HEK293 (cell line): ENCODE measurements around the gene PRRG4.

Experiments
- GLIS2 ChIP-seq: fragments of 450-650 bp; formaldehyde crosslinking; IDR thresholded peaks from 2 replicates; pipeline ENCODE4 v1.5.1; 2016; ENCODE audit warnings: missing biosample characterization, missing genetic modification characterization
- HOXA7 ChIP-seq: sonication (generic); formaldehyde crosslinking; IDR thresholded peaks from 2 replicates; pipeline ENCODE4 v1.8.1; 2022; ENCODE audit warnings: missing genetic modification reagents, borderline replicate concordance
- KLF1 ChIP-seq: fragments of 450-650 bp; formaldehyde crosslinking; IDR thresholded peaks from 2 replicates; pipeline ENCODE4 v1.5.1; 2016; ENCODE audit warnings: missing biosample characterization, missing genetic modification characterization
- MYNN ChIP-seq: fragments of 450-650 bp; formaldehyde crosslinking; IDR thresholded peaks from 2 replicates; pipeline ENCODE4 v1.5.1; 2016; ENCODE audit warnings: missing biosample characterization, missing genetic modification characterization, borderline replicate concordance
- SP2 ChIP-seq: fragments of 450-650 bp; formaldehyde crosslinking; IDR thresholded peaks from 2 replicates; pipeline ENCODE4 v1.5.1; 2016; ENCODE audit warnings: missing biosample characterization, missing genetic modification characterization
- ZBTB21 ChIP-seq: fragments of 450-650 bp; formaldehyde crosslinking; IDR thresholded peaks from 2 replicates; pipeline ENCODE4 v1.5.1; 2017; ENCODE audit warnings: missing biosample characterization, missing genetic modification characterization
- ZBTB8A ChIP-seq: fragments of 450-650 bp; formaldehyde crosslinking; IDR thresholded peaks from 2 replicates; pipeline ENCODE4 v1.5.1; 2016; ENCODE audit warnings: missing biosample characterization, missing genetic modification characterization
- ZEB2 ChIP-seq: fragments of 450-650 bp; formaldehyde crosslinking; IDR thresholded peaks from 2 replicates; pipeline ENCODE4 v1.5.1; 2016; ENCODE audit warnings: missing biosample characterization, missing genetic modification characterization
- ZFHX2 ChIP-seq: fragments of 450-650 bp; formaldehyde crosslinking; conservative IDR thresholded peaks from 2 replicates; pipeline ENCODE4 v1.5.1; 2016; ENCODE audit warnings: missing biosample characterization, missing genetic modification characterization
- ZNF558 ChIP-seq: fragments of 450-650 bp; formaldehyde crosslinking; IDR thresholded peaks from 2 replicates; pipeline ENCODE4 v1.5.1; 2016; ENCODE audit warnings: missing biosample characterization, missing genetic modification characterization
- ZNF768 ChIP-seq: fragments of 450-650 bp; formaldehyde crosslinking; IDR thresholded peaks from 2 replicates; pipeline ENCODE4 v1.5.1; 2018; ENCODE audit warnings: missing biosample characterization, mild to moderate bottlenecking, missing genetic modification characterization
- TF ChIP-seq, protein P1 (sequence below): fragments of 450-650 bp; formaldehyde crosslinking; IDR thresholded peaks from 2 replicates; pipeline ENCODE4 v1.5.1; 2016; ENCODE audit warnings: missing biosample characterization, missing genetic modification characterization

DNA sequence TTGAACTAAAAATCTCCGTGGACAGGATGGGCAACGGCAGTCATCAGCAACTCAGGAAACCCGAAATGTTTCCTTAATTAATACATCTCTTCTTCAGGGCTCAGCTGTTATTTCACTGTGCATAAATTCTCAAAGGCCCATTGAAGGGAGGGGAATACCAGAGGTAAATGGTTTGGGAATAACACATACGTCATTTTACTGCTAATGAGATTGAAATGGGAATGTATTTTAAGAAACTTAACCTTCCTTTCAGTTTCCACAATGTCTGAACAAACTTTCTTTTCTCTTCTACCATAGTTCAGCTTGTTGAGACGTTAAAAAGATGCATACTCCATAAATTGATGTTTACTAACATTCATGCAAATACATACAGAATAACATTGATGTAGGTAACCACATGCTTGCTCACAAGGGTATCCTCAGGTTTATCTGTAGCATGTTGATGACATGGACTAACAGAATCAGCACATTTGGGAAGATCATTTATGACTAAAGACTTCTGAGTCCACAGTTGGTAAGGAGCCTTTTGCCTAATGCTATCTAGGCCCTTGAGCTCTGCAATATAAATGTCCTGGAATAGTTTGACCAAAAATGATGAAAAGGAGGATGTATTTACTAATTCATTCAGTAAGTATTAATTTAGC, 7.7 kb upstream of the PRRG4 start:
- no peak for TF ChIP-seq ZBTB21 (tag by site-specific recombination)
- TF ChIP-seq SP2 (tag by site-specific recombination), result no peak
- TF ChIP-seq MYNN (tag by site-specific recombination), result no peak
- TF ChIP-seq GLIS2 (tag by site-specific recombination), result no peak
- no peak for TF ChIP-seq HOXA7 (CRISPR knock-in tag)
- TF ChIP-seq, protein P1, sequence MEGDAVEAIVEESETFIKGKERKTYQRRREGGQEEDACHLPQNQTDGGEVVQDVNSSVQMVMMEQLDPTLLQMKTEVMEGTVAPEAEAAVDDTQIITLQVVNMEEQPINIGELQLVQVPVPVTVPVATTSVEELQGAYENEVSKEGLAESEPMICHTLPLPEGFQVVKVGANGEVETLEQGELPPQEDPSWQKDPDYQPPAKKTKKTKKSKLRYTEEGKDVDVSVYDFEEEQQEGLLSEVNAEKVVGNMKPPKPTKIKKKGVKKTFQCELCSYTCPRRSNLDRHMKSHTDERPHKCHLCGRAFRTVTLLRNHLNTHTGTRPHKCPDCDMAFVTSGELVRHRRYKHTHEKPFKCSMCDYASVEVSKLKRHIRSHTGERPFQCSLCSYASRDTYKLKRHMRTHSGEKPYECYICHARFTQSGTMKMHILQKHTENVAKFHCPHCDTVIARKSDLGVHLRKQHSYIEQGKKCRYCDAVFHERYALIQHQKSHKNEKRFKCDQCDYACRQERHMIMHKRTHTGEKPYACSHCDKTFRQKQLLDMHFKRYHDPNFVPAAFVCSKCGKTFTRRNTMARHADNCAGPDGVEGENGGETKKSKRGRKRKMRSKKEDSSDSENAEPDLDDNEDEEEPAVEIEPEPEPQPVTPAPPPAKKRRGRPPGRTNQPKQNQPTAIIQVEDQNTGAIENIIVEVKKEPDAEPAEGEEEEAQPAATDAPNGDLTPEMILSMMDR, result no peak
- no peak for TF ChIP-seq ZFHX2 (tag by site-specific recombination)
- TF ChIP-seq ZBTB8A (tag by site-specific recombination), result no peak
- no peak for TF ChIP-seq KLF1 (tag by site-specific recombination)
- TF ChIP-seq ZNF768 (tag by site-specific recombination), result no peak
- no peak for TF ChIP-seq ZEB2 (tag by site-specific recombination)
- TF ChIP-seq ZNF558 (tag by site-specific recombination), result no peak
